Posterior cingulate gyrus (tissue), 11 donors: ENCODE data around the gene NLK.
A peak's percentile ranks its signal among the peaks of the same experiment; 100 is the strongest.
"Not testable (repeated sequence)": the region's sequence is repeated elsewhere in the genome, so short reads cannot be mapped to it uniquely, and the experiment has no call there.

ENCODE experiments used
- DNase-seq, 10 donors: peaks; one replicate each; pipeline versions ENCODE4 v3.0.0 to v3.0.0-alpha.2; 2020 to 2021; ENCODE audit warnings: mixed read lengths in 3 of 10
- intact Hi-C: fragments of 100-400 bp; cut with DNase I; formaldehyde crosslinking; loops from one replicate; pipeline ENCODE4 v1.15.1; 2023

Gene NLK

GRCh38 chr17:28069061-28069460 lies 26.6 kb downstream of the NLK start:
- no peak for DNase-seq
- intact Hi-C loops, result no loop called here

DNA sequence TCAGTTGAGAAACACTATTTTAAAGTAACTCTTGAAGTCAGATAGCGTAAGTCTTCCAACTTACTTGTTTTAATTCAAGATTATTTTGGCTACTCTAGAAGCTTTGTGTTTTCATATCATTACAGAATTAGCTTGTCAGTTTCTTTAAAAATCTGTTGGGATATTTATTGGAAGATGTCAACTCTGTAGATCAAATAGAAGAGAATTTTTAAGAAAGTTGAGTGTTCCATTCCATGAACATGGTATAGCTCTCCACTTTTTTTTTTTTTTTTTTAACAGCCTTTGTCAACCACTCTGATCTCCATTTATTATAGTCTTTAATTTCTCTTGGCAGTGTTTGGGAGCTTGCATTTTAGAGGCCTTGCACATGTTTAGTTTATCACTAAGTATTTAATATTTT lies 28.7 kb downstream of the NLK start:
- intact Hi-C loops, result no loop called here
- no peak for DNase-seq

- no peak for DNase-seq
- intact Hi-C loops, result no loop called here
Observed at GRCh38 chr17:28071891-28072606, 29.6 kb downstream of the NLK start.

DNA sequence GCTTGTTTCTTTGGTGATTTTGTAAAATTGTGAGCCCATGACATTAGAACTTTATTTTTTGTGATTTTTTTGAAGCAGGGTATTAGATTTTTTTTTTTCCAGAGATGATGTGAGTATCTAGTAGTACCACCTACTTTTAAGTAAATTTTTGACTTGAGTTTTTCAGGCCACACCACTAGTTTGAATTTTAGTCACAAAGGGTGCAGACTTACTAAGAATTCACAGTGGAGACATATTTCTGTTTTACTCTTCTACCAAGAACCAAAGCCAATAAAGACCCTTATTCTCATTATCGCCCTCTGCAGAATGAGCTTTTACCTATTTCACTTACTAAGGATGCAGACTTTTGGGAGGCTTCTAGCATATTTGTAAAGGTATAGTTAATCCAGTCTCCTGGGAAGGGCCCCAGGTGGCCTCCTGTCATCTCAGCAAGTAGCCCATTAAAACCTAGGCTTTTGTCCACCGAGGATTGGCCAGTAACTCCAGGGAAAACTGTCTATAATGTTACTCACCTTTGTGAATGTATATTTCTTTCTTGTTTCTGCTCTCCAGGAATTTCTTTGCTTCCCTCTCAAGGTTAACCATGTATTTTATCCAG lies 30.6 kb downstream of the NLK start:
- intact Hi-C loops, result no loop called here
- DNase-seq, result no peak

GRCh38 chr17:28074010-28074409 lies 31.5 kb downstream of the NLK start:
- no peak for DNase-seq
- intact Hi-C loops, result no loop called here

- DNase-seq, result no peak
- intact Hi-C loops, result no loop called here
Observed at GRCh38 chr17:28076144-28076543, 33.7 kb downstream of the NLK start.

GRCh38 chr17:28077140-28077539 lies 34.7 kb downstream of the NLK start:
- intact Hi-C loops, result not testable (repeated sequence)

DNA sequence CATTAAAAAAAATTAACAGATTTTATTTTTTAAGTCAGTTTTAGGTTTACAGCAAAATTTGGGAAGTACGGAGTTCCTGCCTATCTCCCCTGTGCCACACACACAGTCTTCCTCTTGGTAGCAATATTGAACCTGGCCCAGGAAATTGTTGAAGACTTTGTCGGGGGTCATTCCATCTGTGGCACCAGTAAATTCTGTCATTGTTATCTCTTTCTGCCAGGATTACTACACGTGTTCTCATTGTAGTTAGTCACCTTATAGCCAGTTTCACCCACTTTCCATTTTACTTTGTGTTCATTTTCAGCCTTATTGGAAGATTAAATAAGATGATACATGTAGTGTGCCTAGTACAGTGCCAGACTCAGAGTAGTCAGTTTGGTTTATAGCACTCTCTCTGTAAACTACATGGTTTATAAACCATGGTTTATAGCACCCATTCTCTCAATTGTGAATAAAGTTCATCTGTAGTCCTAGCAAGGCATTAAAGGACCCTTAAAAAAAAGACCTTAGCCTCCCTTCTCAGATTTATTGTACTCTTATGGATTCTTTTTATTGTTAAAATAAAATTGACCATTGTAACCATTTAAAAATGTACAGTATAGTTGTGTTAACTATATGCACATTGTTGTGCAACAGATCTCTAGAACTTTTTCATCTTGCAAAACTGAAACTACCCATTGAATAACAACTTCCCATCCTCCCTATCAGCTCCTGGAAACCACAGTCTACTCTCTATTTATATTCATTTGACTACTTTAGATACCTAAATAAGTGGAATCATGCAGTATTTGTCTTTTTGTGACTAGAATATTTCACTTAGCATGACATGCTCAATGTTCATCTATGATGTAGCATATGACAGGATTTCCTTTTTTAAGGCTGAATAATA lies 36.1 kb downstream of the NLK start:
- intact Hi-C loops, result no loop called here
- no peak for DNase-seq

More at GRCh38 chr17:28077140-28077539, 34.7 kb downstream of the NLK start:
- not testable (repeated sequence) for DNase-seq

DNA sequence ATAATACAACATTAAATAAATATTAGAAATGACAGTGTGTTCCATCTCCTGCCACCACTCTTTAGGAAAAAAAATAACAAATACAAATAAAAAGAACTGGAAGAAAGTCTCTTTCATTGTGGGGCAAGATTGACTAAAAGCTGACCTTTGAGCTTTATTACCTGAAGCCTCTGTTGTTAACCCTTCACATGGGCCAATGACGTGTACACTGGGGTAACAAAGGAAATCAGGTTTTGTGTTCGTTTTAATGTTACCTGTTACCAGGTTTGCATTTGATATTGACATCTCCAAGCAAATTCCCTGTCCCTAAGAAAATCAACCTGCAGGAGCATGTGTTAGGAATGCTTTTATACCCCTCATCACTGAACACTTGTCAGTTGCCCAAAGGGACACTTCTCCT lies 39.0 kb downstream of the NLK start:
- no peak for DNase-seq
- intact Hi-C loops, result no loop called here

GRCh38 chr17:28085766-28086165 lies 43.3 kb downstream of the NLK start:
- DNase-seq, result no peak
- intact Hi-C loops, result no loop called here

DNA sequence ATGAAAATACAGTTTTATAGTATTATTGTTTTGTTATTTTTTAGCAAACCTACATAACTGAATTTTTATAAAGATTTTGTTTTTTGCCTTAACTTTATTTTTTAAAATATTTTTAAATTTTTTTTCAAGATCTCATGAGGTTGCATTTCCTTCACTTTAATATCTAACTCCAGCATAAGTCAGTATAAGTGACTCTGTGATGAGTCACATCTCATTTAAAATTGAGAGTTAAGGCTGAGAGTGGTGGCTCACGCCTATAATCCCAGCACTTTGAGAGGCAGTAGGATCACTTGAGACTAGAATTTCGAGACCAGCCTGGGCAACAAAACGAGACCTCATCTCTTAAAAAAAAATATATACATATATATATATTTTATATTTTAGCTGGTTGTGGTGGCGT lies 44.0 kb downstream of the NLK start:
- intact Hi-C loops, result no loop called here
- DNase-seq, result no peak

DNA sequence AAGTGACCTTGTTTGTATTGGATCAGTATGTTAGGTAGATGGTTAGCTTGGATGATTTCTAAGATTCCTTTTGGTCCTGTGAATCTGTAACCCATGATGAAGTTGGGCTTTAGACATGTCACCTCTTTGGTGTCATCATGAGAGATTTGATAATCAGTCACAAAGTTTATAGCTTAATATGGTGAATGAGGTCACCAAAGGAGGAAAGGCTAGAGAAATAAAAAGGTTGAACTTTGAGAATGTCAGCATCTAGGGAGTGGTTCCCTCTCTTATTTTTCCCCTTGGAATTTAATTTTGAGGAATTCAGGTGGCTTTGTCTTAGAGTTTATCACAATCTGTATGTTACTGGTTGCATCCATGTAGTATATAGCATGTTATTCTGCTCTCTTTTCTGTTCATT lies 45.3 kb downstream of the NLK start:
- intact Hi-C loops, result no loop called here
- no peak for DNase-seq

- DNase-seq, result no peak
- intact Hi-C loops, result no loop called here
Observed at GRCh38 chr17:28090551-28090950, 48.1 kb downstream of the NLK start.

DNA sequence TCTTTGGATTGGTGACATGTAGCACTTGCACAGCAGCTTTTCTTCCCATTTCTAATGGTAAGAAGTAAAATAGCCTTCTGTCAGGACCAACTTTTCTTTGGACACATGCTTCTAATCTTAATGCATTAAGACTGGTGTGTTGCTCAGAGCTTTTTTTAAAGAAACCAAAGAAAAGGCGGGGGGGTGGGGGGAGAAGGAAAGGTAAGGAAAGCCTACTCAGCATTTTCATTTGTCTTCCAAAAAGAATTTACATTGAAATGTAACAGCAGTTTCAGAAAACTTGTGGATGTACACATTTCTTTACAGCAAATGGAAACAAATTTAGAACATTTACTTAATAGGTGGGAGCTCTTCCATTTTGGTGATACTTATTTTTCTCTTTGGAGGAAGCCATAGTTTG lies 49.6 kb downstream of the NLK start:
- intact Hi-C loops, result no loop called here
- no peak for DNase-seq

GRCh38 chr17:28093999-28094716 lies 51.7 kb downstream of the NLK start:
- DNase-seq, result no peak
- intact Hi-C loops, result no loop called here

DNA sequence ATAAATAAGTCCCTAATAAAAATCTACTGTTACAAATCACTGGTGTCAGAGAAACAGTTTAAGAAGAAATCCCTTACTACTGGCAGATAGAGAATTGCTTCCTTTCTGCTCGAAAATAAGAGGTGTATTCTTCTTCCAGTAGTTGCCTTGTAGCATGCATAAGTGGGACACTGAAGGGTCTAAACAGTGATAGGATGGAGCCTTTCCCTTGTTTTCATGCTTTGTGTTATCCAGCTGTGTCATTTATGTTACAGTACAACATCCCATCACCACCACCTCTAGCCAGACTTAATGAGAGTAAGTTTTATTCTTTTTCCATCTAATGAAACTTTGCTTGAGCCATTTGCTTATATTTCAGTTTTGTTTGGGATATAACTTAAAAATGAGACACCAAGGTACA lies 54.3 kb downstream of the NLK start:
- no peak for DNase-seq

GRCh38 chr17:28097254-28097653 lies 54.8 kb downstream of the NLK start:
- no peak for DNase-seq
- intact Hi-C loops, result no loop called here

More for the DNA sequence above, 54.3 kb downstream of the NLK start:
- intact Hi-C loops, result no loop called here

DNA sequence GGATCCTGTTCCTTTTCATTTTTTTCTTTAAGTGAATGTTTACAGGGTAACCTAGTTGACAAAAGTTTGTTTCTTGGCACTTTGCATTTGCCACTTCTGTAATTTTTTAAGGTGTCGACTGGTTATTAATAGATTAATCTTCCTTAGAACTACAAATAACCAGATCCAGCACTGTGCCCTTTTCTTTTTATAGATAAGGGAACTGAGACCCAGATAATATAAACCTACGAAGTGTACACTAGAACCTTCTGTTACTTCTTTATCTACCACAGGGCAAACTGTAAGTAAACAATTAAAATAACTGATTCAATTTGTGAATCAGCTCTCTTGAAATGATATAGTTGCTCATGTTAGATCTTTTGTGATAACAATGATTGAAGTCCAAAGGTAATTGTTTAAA lies 55.4 kb downstream of the NLK start:
- DNase-seq, result no peak
- intact Hi-C loops, result no loop called here

DNA sequence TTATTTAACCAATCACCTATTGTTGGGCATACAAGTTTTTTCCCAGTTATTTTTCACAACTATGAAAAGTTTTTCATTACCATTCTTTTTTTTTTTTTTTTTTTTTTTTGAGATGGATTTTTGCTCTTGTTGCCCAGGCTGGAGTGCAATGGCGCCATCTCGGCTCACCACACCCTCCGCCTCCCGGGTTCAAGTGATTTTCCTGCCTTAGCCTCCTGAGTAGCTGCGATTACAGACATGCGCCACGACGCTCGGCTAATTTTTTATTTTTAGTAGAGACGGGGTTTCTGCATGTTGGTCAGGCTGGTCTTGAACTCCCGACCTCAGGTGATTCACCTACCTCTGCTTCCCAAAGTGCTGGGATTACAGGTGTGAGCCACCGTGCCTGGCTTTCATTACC lies 56.1 kb downstream of the NLK start:
- peak in 1 of 10 donors; percentile 66 for DNase-seq
- intact Hi-C loops, result not testable (repeated sequence)

GRCh38 chr17:28100251-28100650 lies 57.8 kb downstream of the NLK start:
- no peak for DNase-seq
- intact Hi-C loops, result no loop called here

DNA sequence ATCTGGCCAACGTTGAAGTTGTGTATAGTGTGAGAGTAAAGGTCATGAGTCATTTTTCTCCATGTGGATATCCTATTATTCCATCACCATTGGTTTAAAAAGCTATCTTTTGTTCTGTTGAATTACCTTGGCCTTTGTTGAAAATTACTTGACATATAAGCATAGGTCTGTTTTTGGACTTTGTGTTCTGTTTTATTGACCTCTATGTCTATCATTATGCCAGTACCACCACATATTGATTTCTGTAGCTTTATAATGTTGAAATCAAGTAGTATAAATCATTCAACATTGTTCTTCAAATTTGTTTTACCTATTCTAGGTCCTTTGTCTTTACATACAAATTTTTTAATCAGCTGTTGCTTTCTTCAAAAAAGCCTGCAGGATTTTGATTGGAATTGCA lies 58.5 kb downstream of the NLK start:
- intact Hi-C loops, result no loop called here
- DNase-seq, result no peak
